ENCODE results near the gene DDX21. TPM values are rescaled to one million over a fixed set of nuclear protein-coding genes. Genes with fewer than 3 reads are reported as not detected.

Gene DDX21
- total and polyA plus RNA-seq, 2 of the 13 experiments (the other 11 are each of a cell fraction or from before 2014, with no cell fraction given), result 52.5 to 147 TPM

DNA sequence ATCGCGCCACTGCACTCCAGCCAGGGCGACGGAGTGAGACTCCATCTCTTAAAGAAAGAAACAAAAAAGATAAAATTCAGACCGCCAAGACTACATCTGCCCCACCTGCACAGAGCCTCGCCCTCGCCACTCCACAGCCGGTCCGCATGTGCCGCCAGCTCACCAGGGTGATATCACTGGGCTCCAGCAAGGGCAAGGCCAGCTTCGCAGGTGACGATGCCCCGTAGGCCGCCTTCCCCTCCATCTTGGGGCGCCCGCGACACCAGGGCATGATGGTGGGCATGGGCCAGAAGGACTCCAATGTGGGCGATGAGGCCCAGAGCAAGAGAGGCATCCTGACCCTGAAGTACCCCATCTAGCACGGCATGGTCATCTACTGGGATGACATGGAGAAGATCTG, 66.6 kb downstream of the DDX21 start (continued):
- no peak for TF ChIP-seq ZNF619 (CRISPR knock-in tag; IDR thresholded peaks at IDR 0.05)

- BruUV-seq (replicated peaks), result no TSS peak
- intact Hi-C loops (cut with micrococcal nuclease; ENCODE audit: unreplicated experiment) (no loop called here), in situ Hi-C loops (cut with HindIII; ENCODE audit: extremely low pct_ligation_motif_present, low pct_unique_long_range_greater_than_20kb) (no loop called here)
- Histone ChIP-seq H3K9ac (ENCODE audit: insufficient read depth, low read depth, low read length) (no peak overlapping the region), H2AFZ (ENCODE audit: low read length) (no peak overlapping the region), H3K9me3 (ENCODE audit: low read length) (no peaks in the 10 kb centered on the region), H3K79me2 (ENCODE audit: insufficient read depth, low read length) (no peaks in the 10 kb centered on the region), H3K4me3 (replicated peaks in 1 of 3; ENCODE audit: insufficient read depth in 1 of 3, low read depth in 2 of 3, low read length in 3 of 3) (no peak overlapping the region), H3K27me3 (ENCODE audit: control insufficient read depth in 1 of 2, insufficient read depth in 2 of 2, low read length in 2 of 2) (peaks cover 0 to 4% of the 10 kb centered on the region in 2 experiments; a peak in 1 of 5 replicates), H3K4me1 (ENCODE audit: insufficient read depth, low read length) (no peaks in the 10 kb centered on the region), H3K4me2 (ENCODE audit: low read depth, low read length) (no peak overlapping the region), H3K36me3 (replicated peaks in 1 of 2; ENCODE audit: control insufficient read depth in 1 of 2, insufficient read depth in 2 of 2, low read length in 2 of 2) (no peaks in the 10 kb centered on the region), H4K20me1 (ENCODE audit: insufficient read depth, low read length) (no peaks in the 10 kb centered on the region), H3K27ac (ENCODE audit: extremely low read length, insufficient read depth, low read length) (no peak overlapping the region)
- ATAC-seq (no peak), FAIRE-seq (no peak), DNase-seq (ENCODE audit: low spot score) (no peak)
- ChIA-PET CTCF (ENCODE audit: low intra/inter-chr PET ratio, low total read pairs) (no interaction called here), POLR2A (no interaction called here)
- WGBS (ENCODE audit: low lambda C conversion rate), result 35% methylated on average over 3 of the region's 4 CpGs
- no peak for TF ChIP-seq HNRNPK (IDR thresholded peaks at IDR 0.05; ENCODE audit: low read depth, low read length, poor library complexity, severe bottlenecking)
- no peak for TF ChIP-seq KLF15 (CRISPR knock-in tag; IDR thresholded peaks at IDR 0.05; ENCODE audit: borderline replicate concordance)
- no peak for TF ChIP-seq HDAC2 (CRISPR knock-in tag; IDR thresholded peaks at IDR 0.05)
Measured at GRCh38 chr10:69025370-69025896, 69.5 kb downstream of the DDX21 start.

DNA sequence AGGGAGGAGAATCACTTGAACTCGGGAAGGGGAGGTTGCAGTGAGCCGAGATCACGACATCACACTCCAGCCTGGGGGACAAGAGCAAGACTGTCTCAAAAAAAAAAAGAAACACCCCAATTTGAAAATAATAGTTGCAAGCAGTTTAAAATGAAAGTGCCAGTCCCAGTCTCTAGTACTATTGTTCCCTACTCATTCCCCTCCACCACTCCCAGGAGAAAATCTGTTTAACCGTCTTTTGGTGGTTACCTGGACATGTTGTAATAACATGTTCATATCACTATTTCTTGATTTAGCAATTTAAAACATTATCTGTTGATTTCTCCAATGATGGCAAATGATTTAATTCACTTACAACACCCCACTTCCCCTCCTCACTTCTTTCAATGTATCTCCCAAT, 77.3 kb downstream of the DDX21 start:
- H3K9ac ChIP-seq (ENCODE audit: insufficient read depth, low read depth, low read length), result no peak overlapping the region
- in situ Hi-C loops (cut with HindIII; ENCODE audit: extremely low pct_ligation_motif_present, low pct_unique_long_range_greater_than_20kb), result no loop called here
- peaks cover 0 to 17% of the 10 kb centered on the region in 2 experiments; a peak in 3 of 5 replicates for H3K27me3 ChIP-seq (ENCODE audit: control insufficient read depth in 1 of 2, insufficient read depth in 2 of 2, low read length in 2 of 2)
- FAIRE-seq (no peak), DNase-seq (ENCODE audit: low spot score) (no peak), ATAC-seq (no peak)
- H2AFZ ChIP-seq (ENCODE audit: low read length), result no peak overlapping the region
- H3K9me3 ChIP-seq (ENCODE audit: low read length), result no peaks in the 10 kb centered on the region
- H3K36me3 ChIP-seq (replicated peaks in 1 of 2; ENCODE audit: control insufficient read depth in 1 of 2, insufficient read depth in 2 of 2, low read length in 2 of 2), result no peaks in the 10 kb centered on the region
- no peaks in the 10 kb centered on the region for H3K4me1 ChIP-seq (ENCODE audit: insufficient read depth, low read length)
- no peaks in the 10 kb centered on the region for H3K79me2 ChIP-seq (ENCODE audit: insufficient read depth, low read length)
- POLR2A ChIA-PET, result no interaction called here
- BruUV-seq (replicated peaks), result no TSS peak
- CTCF ChIA-PET (ENCODE audit: low intra/inter-chr PET ratio, low total read pairs), result no interaction called here
- no peak overlapping the region for H3K27ac ChIP-seq (ENCODE audit: extremely low read length, insufficient read depth, low read length)
- no peaks in the 10 kb centered on the region for H4K20me1 ChIP-seq (ENCODE audit: insufficient read depth, low read length)
- no peak overlapping the region for H3K4me3 ChIP-seq (replicated peaks in 1 of 3; ENCODE audit: insufficient read depth in 1 of 3, low read depth in 2 of 3, low read length in 3 of 3)
- H3K4me2 ChIP-seq (ENCODE audit: low read depth, low read length), result no peak overlapping the region
- 24% methylated on average over 4 of the region's 4 CpGs for WGBS (ENCODE audit: low lambda C conversion rate)
- intact Hi-C loops (cut with micrococcal nuclease; ENCODE audit: unreplicated experiment), result no loop called here
- TF ChIP-seq HNF4G (IDR thresholded peaks at IDR 0.05; ENCODE audit: borderline replicate concordance, low read depth, low read length) (no peak), HNF4G (CRISPR knock-in tag; IDR thresholded peaks at IDR 0.05; ENCODE audit: borderline replicate concordance, low read depth) (no peak), REXO4 (CRISPR knock-in tag; IDR thresholded peaks at IDR 0.05; ENCODE audit: borderline replicate concordance) (no peak), AFF4 (CRISPR knock-in tag; IDR thresholded peaks at IDR 0.05) (no peak), PCBP1 (IDR thresholded peaks at IDR 0.05; ENCODE audit: borderline replicate concordance, low read depth, low read length) (no peak)
- TF ChIP-seq, protein P1, sequence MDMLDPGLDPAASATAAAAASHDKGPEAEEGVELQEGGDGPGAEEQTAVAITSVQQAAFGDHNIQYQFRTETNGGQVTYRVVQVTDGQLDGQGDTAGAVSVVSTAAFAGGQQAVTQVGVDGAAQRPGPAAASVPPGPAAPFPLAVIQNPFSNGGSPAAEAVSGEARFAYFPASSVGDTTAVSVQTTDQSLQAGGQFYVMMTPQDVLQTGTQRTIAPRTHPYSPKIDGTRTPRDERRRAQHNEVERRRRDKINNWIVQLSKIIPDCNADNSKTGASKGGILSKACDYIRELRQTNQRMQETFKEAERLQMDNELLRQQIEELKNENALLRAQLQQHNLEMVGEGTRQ (IDR thresholded peaks at IDR 0.05; ENCODE audit: low read depth, low read length), result no peak
- TF ChIP-seq, protein P1 (CRISPR knock-in tag; IDR thresholded peaks at IDR 0.05; ENCODE audit: borderline replicate concordance), result no peak

Data from HepG2 (cell line).